Suppressor macrophage treated with lipopolysaccharide for 1 hour (primary cell): Measurements from ENCODE around the gene MAD1L1.

Source experiments
- DNase-seq, 3 donors: peaks; one replicate each; pipeline ENCODE4 v3.0.0-alpha.2; 2020 to 2022

MAD1L1 gene

GRCh38 chr7:2053395-2053794 is 179.3 kb downstream of the MAD1L1 start:
- no peak for DNase-seq

GRCh38 chr7:2052657-2053048 is 180.1 kb downstream of the MAD1L1 start:
- no peak for DNase-seq

GRCh38 chr7:2051707-2052656 is 180.8 kb downstream of the MAD1L1 start:
- no peak for DNase-seq

GRCh38 chr7:2050511-2050866 is 182.3 kb downstream of the MAD1L1 start:
- no peak for DNase-seq

- DNase-seq: peak; percentile 31 to 46 (median 37)
These were observed 182.8 kb downstream of the MAD1L1 start for GRCh38 chr7:2049782-2050510.

- DNase-seq: no peak
These were observed 183.5 kb downstream of the MAD1L1 start for GRCh38 chr7:2049111-2049781.

- no peak for DNase-seq
These were observed 184.2 kb downstream of the MAD1L1 start for GRCh38 chr7:2048531-2048930.

- peak; percentile 12 to 31 (median 28) for DNase-seq
These were observed 184.7 kb downstream of the MAD1L1 start for GRCh38 chr7:2048006-2048405.

GRCh38 chr7:2046581-2047565 is 185.9 kb downstream of the MAD1L1 start:
- no peak for DNase-seq

- DNase-seq: no peak
These were observed 187.0 kb downstream of the MAD1L1 start for GRCh38 chr7:2045559-2046405.

- DNase-seq: no peak
These were observed 187.8 kb downstream of the MAD1L1 start for GRCh38 chr7:2044883-2045471.

- DNase-seq: no peak
These were observed 188.3 kb downstream of the MAD1L1 start for GRCh38 chr7:2044311-2044882.

GRCh38 chr7:2043316-2044039 is 189.3 kb downstream of the MAD1L1 start:
- DNase-seq: no peak

- DNase-seq: no peak
These were observed 190.1 kb downstream of the MAD1L1 start for GRCh38 chr7:2042650-2043049.

GRCh38 chr7:2041496-2042367 is 191.0 kb downstream of the MAD1L1 start:
- no peak for DNase-seq

GRCh38 chr7:2040893-2041270 is 191.9 kb downstream of the MAD1L1 start:
- DNase-seq: peak in 1 of 3 donors; percentile 5

GRCh38 chr7:2040201-2040892 is 192.4 kb downstream of the MAD1L1 start:
- no peak for DNase-seq
